GM18951 (cell line): Measurements from ENCODE around the gene STAB1.

Source experiments
- POLR2A ChIP-seq: IDR thresholded peaks from 4 replicates; pipeline ENCODE4 v1.6.1; 2011; ENCODE audit warnings: mild to moderate bottlenecking; ENCODE audit not compliant: insufficient read length, insufficient read depth; ENCODE audit errors: extremely low read depth
- in situ Hi-C: fragments of 300-500 bp; cut with MboI; formaldehyde crosslinking; loops from one replicate; pipeline ENCODE4 v1.12.0; 2022; ENCODE audit warnings: low sequenced_read_pairs, mixed read lengths, inconsistent platforms; ENCODE audit not compliant: unreplicated experiment

Gene STAB1

GRCh38 chr3:52494886-52495495 is at the start of gene STAB1:
STAB1 (plus strand) TSS chr3:52495338; CDS start chr3:52495414, 76 bp downstream.
- no peak for TF ChIP-seq POLR2A
- in situ Hi-C loops: no loop called here

- TF ChIP-seq POLR2A: no peak
- in situ Hi-C loops: no loop called here
These were observed 49.1 kb upstream of the STAB1 start for GRCh38 chr3:52446042-52446441.

- TF ChIP-seq POLR2A: no peak
- in situ Hi-C loops: no loop called here
These were observed 48.3 kb upstream of the STAB1 start for GRCh38 chr3:52446631-52447511.

GRCh38 chr3:52447512-52448355 is 47.4 kb upstream of the STAB1 start:
- in situ Hi-C loops: no loop called here
- TF ChIP-seq POLR2A: no peak

- in situ Hi-C loops: no loop called here
- no peak for TF ChIP-seq POLR2A
These were observed 44.5 kb upstream of the STAB1 start for GRCh38 chr3:52450489-52451236.

- in situ Hi-C loops: no loop called here
These were observed 43.7 kb upstream of the STAB1 start for GRCh38 chr3:52451237-52452083.

GRCh38 chr3:52452126-52452525 is 43.0 kb upstream of the STAB1 start:
- in situ Hi-C loops: no loop called here

More at GRCh38 chr3:52451237-52452083, 43.7 kb upstream of the STAB1 start:
- no peak for TF ChIP-seq POLR2A

GRCh38 chr3:52452570-52453221 is 42.4 kb upstream of the STAB1 start:
- in situ Hi-C loops: no loop called here
- no peak for TF ChIP-seq POLR2A

More at GRCh38 chr3:52452126-52452525, 43.0 kb upstream of the STAB1 start:
- TF ChIP-seq POLR2A: no peak

GRCh38 chr3:52453496-52454249 is 41.5 kb upstream of the STAB1 start, which contains the start of gene TNNC1:
TNNC1 (minus strand) TSS chr3:52454041; CDS start chr3:52454015, 26 bp downstream.
- TF ChIP-seq POLR2A: no peak
- in situ Hi-C loops: no loop called here

- in situ Hi-C loops: no loop called here
- TF ChIP-seq POLR2A: no peak
These were observed 40.7 kb upstream of the STAB1 start for GRCh38 chr3:52454250-52454937.

GRCh38 chr3:52454938-52455282 is 40.2 kb upstream of the STAB1 start:
- no peak for TF ChIP-seq POLR2A
- in situ Hi-C loops: no loop called here
